Esophagus muscularis mucosa (tissue), 4 donors: ENCODE results near the gene RAPGEF2.

Experiments used
- CTCF ChIP-seq, 3 experiments: fragments of 200-600 bp in 2 of 3; fragments of 450-650 bp in 1 of 3; sonication (generic) in 2 of 3; IDR thresholded peaks; one replicate each; pipeline ENCODE4 v1.5.1; 2017 to 2019; ENCODE audit warnings: antibody characterized with exemption in 3 of 3, mild to moderate bottlenecking in 2 of 3, moderate library complexity in 1 of 3
- EP300 ChIP-seq: sonication (generic); formaldehyde crosslinking; IDR thresholded peaks from one replicate; pipeline ENCODE4 v1.6.1; 2017; ENCODE audit warnings: antibody characterized with exemption
- POLR2A ChIP-seq: fragments of 450-650 bp; IDR thresholded peaks from one replicate; pipeline ENCODE4 v1.6.1; 2017; ENCODE audit warnings: antibody characterized with exemption, moderate library complexity, mild to moderate bottlenecking, low read depth

GRCh38 chr4:159134429-159134828 lies 31.6 kb downstream of the RAPGEF2 start:
- no peak for TF ChIP-seq POLR2A
- no peak for TF ChIP-seq CTCF (IDR thresholded peaks at IDR 0.05)
- TF ChIP-seq EP300: no peak
